Body of pancreas (tissue), 4 donors: Measurements from ENCODE around the gene FEV.

Experiments
- CTCF ChIP-seq, 7 experiments: fragments of 450-650 bp in 4 of 7; fragments of 200-600 bp in 3 of 7; sonication (generic) in 3 of 7; IDR thresholded peaks; one replicate each; pipeline ENCODE4 v1.5.1; 2016 to 2019; ENCODE audit warnings: antibody characterized with exemption in 7 of 7
- POLR2A ChIP-seq, 3 donors: fragments of 450-650 bp; IDR thresholded peaks; one replicate each; pipeline ENCODE4 v1.6.1; 2016; ENCODE audit warnings: antibody characterized with exemption in 3 of 3, mild to moderate bottlenecking in 2 of 3

- TF ChIP-seq CTCF (IDR thresholded peaks at IDR 0.05) (no peak), POLR2A (IDR thresholded peaks at IDR 0.05) (no peak)
Measured at GRCh38 chr2:219030177-219030940, 45.4 kb upstream of the FEV start.
